Measurements from ENCODE around the gene NAA80. TPM values are rescaled to one million over a fixed set of nuclear protein-coding genes. Genes with fewer than 3 reads are reported as not detected.

NAA80 gene
- total RNA-seq, 1 donor from 2014 or later, result 6.3 TPM

- no peaks in the 10 kb centered on the region for H3K27me3 ChIP-seq (ENCODE audit: insufficient read depth, low read length)
- H3K4me2 ChIP-seq (ENCODE audit: low read length), result no peak overlapping the region
- peak overlapping the region; percentile 67 for H3K27ac ChIP-seq (ENCODE audit: low read depth, low read length)
- peaks cover 49% of the 10 kb centered on the region for H3K4me1 ChIP-seq (ENCODE audit: insufficient read depth, low read length)
- Mint-ChIP-seq H3K27ac (ENCODE audit: unreplicated experiment) (peak overlapping the region; percentile 47), H3K4me1 (ENCODE audit: low read depth, unreplicated experiment) (peaks cover 28% of the 10 kb centered on the region), H3K4me3 (ENCODE audit: unreplicated experiment) (no peak overlapping the region), H3K36me3 (ENCODE audit: low read depth, unreplicated experiment) (no peaks in the 10 kb centered on the region), H3K27me3 (ENCODE audit: low read depth, unreplicated experiment) (peaks cover 3% of the 10 kb centered on the region), H3K9me3 (ENCODE audit: unreplicated experiment) (no peaks in the 10 kb centered on the region)
- no peak overlapping the region for H2AFZ ChIP-seq (ENCODE audit: low read depth, low read length)
- no peak overlapping the region for H3K4me3 ChIP-seq (ENCODE audit: insufficient read depth, low read depth, low read length)
- no peaks in the 10 kb centered on the region for H4K20me1 ChIP-seq (ENCODE audit: insufficient read depth, low read length)
- DNase-seq (ENCODE audit: low read depth) (no peak), FAIRE-seq (no peak)
- TF ChIP-seq EZH2 (IDR thresholded peaks at IDR 0.05; ENCODE audit: insufficient read depth, low read length), result no peak
- TF ChIP-seq, protein P1, sequence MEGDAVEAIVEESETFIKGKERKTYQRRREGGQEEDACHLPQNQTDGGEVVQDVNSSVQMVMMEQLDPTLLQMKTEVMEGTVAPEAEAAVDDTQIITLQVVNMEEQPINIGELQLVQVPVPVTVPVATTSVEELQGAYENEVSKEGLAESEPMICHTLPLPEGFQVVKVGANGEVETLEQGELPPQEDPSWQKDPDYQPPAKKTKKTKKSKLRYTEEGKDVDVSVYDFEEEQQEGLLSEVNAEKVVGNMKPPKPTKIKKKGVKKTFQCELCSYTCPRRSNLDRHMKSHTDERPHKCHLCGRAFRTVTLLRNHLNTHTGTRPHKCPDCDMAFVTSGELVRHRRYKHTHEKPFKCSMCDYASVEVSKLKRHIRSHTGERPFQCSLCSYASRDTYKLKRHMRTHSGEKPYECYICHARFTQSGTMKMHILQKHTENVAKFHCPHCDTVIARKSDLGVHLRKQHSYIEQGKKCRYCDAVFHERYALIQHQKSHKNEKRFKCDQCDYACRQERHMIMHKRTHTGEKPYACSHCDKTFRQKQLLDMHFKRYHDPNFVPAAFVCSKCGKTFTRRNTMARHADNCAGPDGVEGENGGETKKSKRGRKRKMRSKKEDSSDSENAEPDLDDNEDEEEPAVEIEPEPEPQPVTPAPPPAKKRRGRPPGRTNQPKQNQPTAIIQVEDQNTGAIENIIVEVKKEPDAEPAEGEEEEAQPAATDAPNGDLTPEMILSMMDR (IDR thresholded peaks at IDR 0.05; ENCODE audit: insufficient read depth, low read depth, low read length), result no peak
- no peaks in the 10 kb centered on the region for H3K79me2 ChIP-seq (ENCODE audit: insufficient read depth, low read length)
- H3K9me3 ChIP-seq (ENCODE audit: insufficient read depth, low read depth, low read length), result no peaks in the 10 kb centered on the region
- H3K9ac ChIP-seq (ENCODE audit: low read length), result peak overlapping the region; percentile 58
- no peaks in the 10 kb centered on the region for H3K36me3 ChIP-seq (ENCODE audit: insufficient read depth, low read length)
Measured at GRCh38 chr3:50265571-50265970, 33.6 kb downstream of the NAA80 start.

- peak overlapping the region; percentile 67 for H3K4me2 ChIP-seq (ENCODE audit: low read length)
- no peaks in the 10 kb centered on the region for H3K36me3 ChIP-seq (ENCODE audit: insufficient read depth, low read length)
- H3K79me2 ChIP-seq (ENCODE audit: insufficient read depth, low read length), result no peaks in the 10 kb centered on the region
- no peak overlapping the region for H3K4me3 ChIP-seq (ENCODE audit: insufficient read depth, low read depth, low read length)
- H3K27ac Mint-ChIP-seq (ENCODE audit: unreplicated experiment), result peak overlapping the region; percentile 81
- H2AFZ ChIP-seq (ENCODE audit: low read depth, low read length), result no peak overlapping the region
- peak overlapping the region; percentile 58 for H3K9ac ChIP-seq (ENCODE audit: low read length)
- FAIRE-seq (no peak), DNase-seq (ENCODE audit: low read depth) (no peak)
- H3K9me3 Mint-ChIP-seq (ENCODE audit: unreplicated experiment), result no peaks in the 10 kb centered on the region
- peaks cover 3% of the 10 kb centered on the region for H3K27me3 Mint-ChIP-seq (ENCODE audit: low read depth, unreplicated experiment)
- H3K27me3 ChIP-seq (ENCODE audit: insufficient read depth, low read length), result no peaks in the 10 kb centered on the region
- H3K4me1 ChIP-seq (ENCODE audit: insufficient read depth, low read length), result peaks cover 49% of the 10 kb centered on the region
- TF ChIP-seq, protein P1 (IDR thresholded peaks at IDR 0.05; ENCODE audit: insufficient read depth, low read depth, low read length), result no peak
- TF ChIP-seq EZH2 (IDR thresholded peaks at IDR 0.05; ENCODE audit: insufficient read depth, low read length), result no peak
- peaks cover 24% of the 10 kb centered on the region for H3K4me1 Mint-ChIP-seq (ENCODE audit: low read depth, unreplicated experiment)
- no peaks in the 10 kb centered on the region for H3K36me3 Mint-ChIP-seq (ENCODE audit: low read depth, unreplicated experiment)
- no peaks in the 10 kb centered on the region for H4K20me1 ChIP-seq (ENCODE audit: insufficient read depth, low read length)
- peak overlapping the region; percentile 67 for H3K27ac ChIP-seq (ENCODE audit: low read depth, low read length)
- H3K4me3 Mint-ChIP-seq (ENCODE audit: unreplicated experiment), result no peak overlapping the region
- no peaks in the 10 kb centered on the region for H3K9me3 ChIP-seq (ENCODE audit: insufficient read depth, low read depth, low read length)
Measured at GRCh38 chr3:50264964-50265485, 34.2 kb downstream of the NAA80 start.

DNA sequence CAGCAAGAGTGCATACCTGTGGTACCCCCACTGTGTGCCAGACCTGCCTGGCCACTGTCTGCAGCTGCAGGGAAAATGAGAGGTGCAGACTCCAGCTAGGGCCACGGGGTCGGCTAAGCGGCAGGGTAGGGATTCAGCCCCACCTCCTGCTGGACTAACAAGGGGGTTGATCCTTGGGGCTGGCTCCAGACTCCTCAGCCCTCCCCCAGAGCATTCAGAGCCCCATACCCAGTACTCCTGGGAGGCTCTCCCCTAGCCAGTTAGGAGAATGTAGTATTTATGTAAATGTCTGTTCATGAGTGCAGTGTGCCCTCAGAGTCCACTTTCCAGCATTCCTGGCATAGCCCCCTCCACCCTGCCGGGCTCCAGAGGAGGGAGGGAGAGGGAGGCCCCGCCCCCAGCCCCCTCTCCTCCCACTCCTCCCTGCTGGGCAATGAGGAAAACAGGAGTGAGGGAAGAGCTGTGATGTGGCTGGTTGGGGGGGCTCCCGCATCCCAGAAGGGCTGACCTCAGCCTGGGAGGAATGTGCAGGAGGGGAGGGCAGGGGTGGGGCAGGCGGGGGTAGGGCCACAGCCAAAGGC lies 34.7 kb downstream of the NAA80 start:
- peak overlapping the region; percentile 81 for H3K27ac Mint-ChIP-seq (ENCODE audit: unreplicated experiment)
- peak overlapping the region; percentile 67 for H3K4me2 ChIP-seq (ENCODE audit: low read length)
- H3K4me3 Mint-ChIP-seq (ENCODE audit: unreplicated experiment), result no peak overlapping the region
- peak; percentile 94 for DNase-seq (ENCODE audit: low read depth)
- FAIRE-seq, result no peak
- H3K36me3 Mint-ChIP-seq (ENCODE audit: low read depth, unreplicated experiment), result no peaks in the 10 kb centered on the region
- no peaks in the 10 kb centered on the region for H4K20me1 ChIP-seq (ENCODE audit: insufficient read depth, low read length)
- H3K36me3 ChIP-seq (ENCODE audit: insufficient read depth, low read length), result no peaks in the 10 kb centered on the region
- no peak overlapping the region for H2AFZ ChIP-seq (ENCODE audit: low read depth, low read length)
- H3K9me3 ChIP-seq (ENCODE audit: insufficient read depth, low read depth, low read length), result no peaks in the 10 kb centered on the region
- peak overlapping the region; percentile 58 for H3K9ac ChIP-seq (ENCODE audit: low read length)
- H3K4me3 ChIP-seq (ENCODE audit: insufficient read depth, low read depth, low read length), result no peak overlapping the region
- H3K4me1 Mint-ChIP-seq (ENCODE audit: low read depth, unreplicated experiment), result peaks cover 22% of the 10 kb centered on the region
- no peaks in the 10 kb centered on the region for H3K9me3 Mint-ChIP-seq (ENCODE audit: unreplicated experiment)
- TF ChIP-seq EZH2 (IDR thresholded peaks at IDR 0.05; ENCODE audit: insufficient read depth, low read length), result no peak
- TF ChIP-seq, protein P1 (IDR thresholded peaks at IDR 0.05; ENCODE audit: insufficient read depth, low read depth, low read length), result no peak
- no peaks in the 10 kb centered on the region for H3K27me3 ChIP-seq (ENCODE audit: insufficient read depth, low read length)
- H3K79me2 ChIP-seq (ENCODE audit: insufficient read depth, low read length), result no peaks in the 10 kb centered on the region
- peak overlapping the region; percentile 67 for H3K27ac ChIP-seq (ENCODE audit: low read depth, low read length)
- H3K4me1 ChIP-seq (ENCODE audit: insufficient read depth, low read length), result peaks cover 47% of the 10 kb centered on the region
- H3K27me3 Mint-ChIP-seq (ENCODE audit: low read depth, unreplicated experiment), result peaks cover 3% of the 10 kb centered on the region

Data from astrocyte (in vitro differentiated cells and primary cell).